Heart left ventricle (tissue), 13 donors: ENCODE data around the gene BCL11A.

ENCODE experiments used
- POLR2A ChIP-seq, 2 donors: fragments of 450-650 bp; IDR thresholded peaks; one replicate each; pipeline ENCODE4 v1.6.1; 2017; ENCODE audit warnings: antibody characterized with exemption in 2 of 2, mild to moderate bottlenecking in 2 of 2, moderate library complexity in 2 of 2
- TF ChIP-seq, protein P1 (sequence below), 12 donors: fragments of 200-600 bp; sonication (generic) in 4 of 12; IDR thresholded peaks; one replicate each; pipeline versions ENCODE4 v1.5.0 to v1.8.0; 2018 to 2022; ENCODE audit warnings: antibody characterized with exemption in 12 of 12, mild to moderate bottlenecking in 5 of 12
- donor health status: ischemic (EF 13 %, LVEDD 7.1; RV severe dilation, severe dysfunction).
- donor health status: DM: no; HTN: yes; CAD: no.
- donor health status: DM: no; HTN: no; CAD: no.
- donor health status: ischemic (EF 25% LVEDD 6.9; RV normal size, moderate dysfunction).
- donor health status: ischemic (EF 25% LVEDD 5.7; RV mildly dilated, moderate dysfunction).
- donor health status: ischemic (EF 35%, LVEDD 5.7; RV mildly dilated, moderate dysfunction).
- donor health status: nonischemic (EF 11% LVEDD 7.7; RV severe dilation, severe dysfunction).
- donor health status: DM: yes; HTN: yes; CAD: no.
- donor health status: PGD.
- donor health status: ischemic (EF 29% LVEDD 5.4; RV normal size, mild dysfunction).
- donor health status: nonischemic (EF 23%, LVEDD 6.1; RV moderate dilation, normal function).

DNA sequence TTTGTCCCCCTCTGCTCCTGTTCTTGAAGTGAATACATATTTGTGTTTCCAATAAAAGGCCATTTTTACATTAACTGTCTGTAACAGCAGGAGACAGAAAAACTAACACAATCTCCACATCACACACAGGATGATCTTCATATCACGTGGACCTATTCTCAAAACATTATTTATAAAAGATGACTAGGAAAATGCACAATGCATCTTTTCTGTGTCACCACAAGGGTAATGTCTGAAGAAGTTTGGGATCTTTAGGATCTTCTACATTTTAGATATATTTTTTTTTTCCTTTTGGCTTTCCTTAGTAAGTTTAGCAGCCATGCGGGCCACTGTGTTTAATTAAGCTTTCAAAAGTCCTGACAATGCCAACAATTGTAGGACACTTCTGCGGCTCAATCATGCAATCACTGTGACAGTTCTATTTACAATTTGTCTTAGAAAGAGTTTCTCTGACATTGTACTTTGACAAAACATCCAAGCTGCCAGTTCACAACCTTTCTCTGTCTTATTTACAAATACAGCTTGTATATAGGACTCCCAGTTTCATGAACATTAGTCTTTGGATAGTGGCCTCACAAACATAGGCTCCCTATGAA is 12.3 kb downstream of the BCL11A start:
- TF ChIP-seq, protein P1, sequence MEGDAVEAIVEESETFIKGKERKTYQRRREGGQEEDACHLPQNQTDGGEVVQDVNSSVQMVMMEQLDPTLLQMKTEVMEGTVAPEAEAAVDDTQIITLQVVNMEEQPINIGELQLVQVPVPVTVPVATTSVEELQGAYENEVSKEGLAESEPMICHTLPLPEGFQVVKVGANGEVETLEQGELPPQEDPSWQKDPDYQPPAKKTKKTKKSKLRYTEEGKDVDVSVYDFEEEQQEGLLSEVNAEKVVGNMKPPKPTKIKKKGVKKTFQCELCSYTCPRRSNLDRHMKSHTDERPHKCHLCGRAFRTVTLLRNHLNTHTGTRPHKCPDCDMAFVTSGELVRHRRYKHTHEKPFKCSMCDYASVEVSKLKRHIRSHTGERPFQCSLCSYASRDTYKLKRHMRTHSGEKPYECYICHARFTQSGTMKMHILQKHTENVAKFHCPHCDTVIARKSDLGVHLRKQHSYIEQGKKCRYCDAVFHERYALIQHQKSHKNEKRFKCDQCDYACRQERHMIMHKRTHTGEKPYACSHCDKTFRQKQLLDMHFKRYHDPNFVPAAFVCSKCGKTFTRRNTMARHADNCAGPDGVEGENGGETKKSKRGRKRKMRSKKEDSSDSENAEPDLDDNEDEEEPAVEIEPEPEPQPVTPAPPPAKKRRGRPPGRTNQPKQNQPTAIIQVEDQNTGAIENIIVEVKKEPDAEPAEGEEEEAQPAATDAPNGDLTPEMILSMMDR (IDR thresholded peaks at IDR 0.05): no peak
- no peak for TF ChIP-seq POLR2A (IDR thresholded peaks at IDR 0.05)
